Measurements from ENCODE around the gene SEC16A.

SEC16A gene

GRCh38 chr9:136474974-136475865 is 7.6 kb downstream of the SEC16A start:
- TF ChIP-seq GATA2 (IDR thresholded peaks at IDR 0.05; ENCODE audit: low read depth, low read length): no peak
- TF ChIP-seq GATA3 (IDR thresholded peaks at IDR 0.05; ENCODE audit: low read depth, low read length): no peak

- TF ChIP-seq GATA3 (IDR thresholded peaks at IDR 0.05; ENCODE audit: low read depth, low read length) (no peak), GATA2 (IDR thresholded peaks at IDR 0.05; ENCODE audit: low read depth, low read length) (no peak)
Measured at GRCh38 chr9:136474021-136474640, 8.7 kb downstream of the SEC16A start.

DNA sequence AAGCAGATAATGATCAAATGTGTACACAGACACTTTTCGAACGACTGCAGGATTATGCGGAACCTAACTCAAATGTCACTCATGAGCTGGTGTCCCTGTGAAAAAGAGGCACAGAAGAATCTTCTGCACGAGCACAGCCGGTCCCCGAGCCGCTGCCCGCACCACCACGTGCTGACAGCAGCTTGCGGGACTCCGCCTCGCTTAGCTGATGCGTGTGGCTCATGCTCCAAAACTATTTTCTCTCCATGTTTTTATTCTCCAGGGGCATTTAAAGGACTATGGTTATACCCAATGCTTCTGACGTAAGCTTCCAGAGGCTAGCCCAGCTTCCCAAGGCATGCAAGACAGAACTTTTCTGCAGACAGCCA is 9.5 kb downstream of the SEC16A start:
- TF ChIP-seq GATA3 (IDR thresholded peaks at IDR 0.05; ENCODE audit: low read depth, low read length): no peak
- no peak for TF ChIP-seq GATA2 (IDR thresholded peaks at IDR 0.05; ENCODE audit: low read depth, low read length)

GRCh38 chr9:136472640-136473353 is 10.0 kb downstream of the SEC16A start:
- TF ChIP-seq GATA2 (IDR thresholded peaks at IDR 0.05; ENCODE audit: low read depth, low read length) (no peak), GATA3 (IDR thresholded peaks at IDR 0.05; ENCODE audit: low read depth, low read length) (no peak)

DNA sequence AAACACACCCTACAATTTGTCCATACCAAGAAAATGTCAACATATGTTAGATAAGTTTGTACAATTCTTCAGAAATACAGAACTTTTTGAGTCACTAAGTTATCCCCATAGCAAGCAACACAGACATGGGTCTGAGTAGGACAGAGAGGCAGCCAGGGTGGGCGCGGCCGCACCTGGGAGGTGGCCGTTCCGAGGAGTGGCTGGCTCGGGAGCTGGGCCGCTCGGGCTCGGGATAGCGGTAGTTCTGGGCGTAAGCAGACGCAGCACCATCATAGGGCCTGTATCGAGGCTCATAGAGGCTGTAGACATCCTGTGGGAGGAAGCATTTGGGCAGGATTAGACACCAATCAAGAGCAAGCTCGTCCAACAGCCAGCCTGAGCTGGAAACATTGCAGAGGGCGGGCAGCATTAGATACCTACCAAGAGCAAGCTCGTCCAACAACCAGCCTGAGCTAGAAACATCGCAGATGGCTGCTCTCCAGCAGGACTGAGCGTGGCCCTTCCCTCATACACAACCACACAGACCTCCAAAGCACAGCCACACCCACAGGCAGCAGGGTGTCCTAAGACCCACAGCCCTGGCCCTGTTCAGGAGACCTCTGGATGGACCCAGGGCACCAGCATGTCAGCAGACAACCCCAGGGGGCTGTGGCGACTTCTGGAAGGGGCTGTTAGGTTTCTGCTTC is 10.9 kb downstream of the SEC16A start:
- no peak for TF ChIP-seq GATA2 (IDR thresholded peaks at IDR 0.05; ENCODE audit: low read depth, low read length)
- no peak for TF ChIP-seq GATA3 (IDR thresholded peaks at IDR 0.05; ENCODE audit: low read depth, low read length)

DNA sequence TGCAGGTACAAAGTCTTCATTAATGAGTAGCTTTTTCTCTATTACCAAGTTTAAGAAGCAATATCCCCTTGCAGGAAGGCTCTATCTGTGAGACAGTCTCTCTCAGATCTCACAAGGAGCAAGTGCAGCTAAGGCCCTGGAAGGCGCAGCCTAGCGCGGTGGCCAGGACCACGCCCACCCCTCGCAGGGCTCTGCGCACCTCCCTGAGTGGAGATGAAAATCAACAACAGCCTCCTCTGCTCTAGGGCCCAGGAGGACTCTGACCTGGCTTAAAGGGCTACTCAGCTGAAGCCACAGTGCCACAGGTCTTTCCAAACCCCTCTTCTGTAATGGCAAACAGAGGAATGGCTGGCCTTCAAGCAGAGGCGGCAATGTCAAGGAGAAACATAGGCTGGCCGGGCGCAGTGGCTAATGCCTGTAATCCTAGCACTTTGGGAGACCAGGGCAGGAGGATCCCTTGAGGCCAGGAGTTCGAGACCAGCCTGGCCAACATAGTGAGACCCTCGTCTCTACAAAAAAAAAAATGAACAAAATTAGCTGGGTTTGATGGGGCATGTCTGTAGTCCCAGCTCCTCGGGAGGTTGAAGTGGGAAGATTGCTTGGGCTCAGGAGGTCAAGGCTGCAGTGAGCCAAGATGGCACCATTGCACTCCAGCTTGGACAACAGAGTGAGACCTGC is 11.9 kb downstream of the SEC16A start:
- TF ChIP-seq GATA2 (IDR thresholded peaks at IDR 0.05; ENCODE audit: low read depth, low read length) (no peak), GATA3 (IDR thresholded peaks at IDR 0.05; ENCODE audit: low read depth, low read length) (no peak)

GRCh38 chr9:136470356-136470755 is 12.5 kb downstream of the SEC16A start:
- TF ChIP-seq GATA2 (IDR thresholded peaks at IDR 0.05; ENCODE audit: low read depth, low read length) (no peak), GATA3 (IDR thresholded peaks at IDR 0.05; ENCODE audit: low read depth, low read length) (no peak)

- TF ChIP-seq GATA2 (IDR thresholded peaks at IDR 0.05; ENCODE audit: low read depth, low read length) (no peak), GATA3 (IDR thresholded peaks at IDR 0.05; ENCODE audit: low read depth, low read length) (no peak)
Measured at GRCh38 chr9:136467766-136468165, 15.1 kb downstream of the SEC16A start.

DNA sequence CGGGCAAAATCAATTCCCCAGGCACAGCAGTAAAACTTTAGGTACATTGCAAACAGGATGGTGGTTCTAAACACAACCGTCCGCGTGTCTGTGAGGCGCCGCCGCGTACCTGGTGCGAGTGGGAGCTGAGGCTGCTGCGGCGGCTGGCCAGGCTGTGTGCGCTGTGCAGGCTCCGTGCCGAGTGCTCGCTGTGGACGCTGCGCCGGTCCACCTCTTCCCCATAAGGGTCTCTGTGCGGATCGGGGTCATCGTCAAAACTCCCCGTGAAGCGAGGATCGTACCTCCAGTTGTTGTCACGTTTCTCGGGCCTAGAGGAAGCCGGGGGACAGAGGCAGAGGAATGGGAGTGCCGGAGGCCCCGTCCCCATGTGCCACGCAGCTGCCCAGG is 16.7 kb downstream of the SEC16A start:
- no peak for TF ChIP-seq GATA3 (IDR thresholded peaks at IDR 0.05; ENCODE audit: low read depth, low read length)
- TF ChIP-seq GATA2 (IDR thresholded peaks at IDR 0.05; ENCODE audit: low read depth, low read length): no peak

DNA sequence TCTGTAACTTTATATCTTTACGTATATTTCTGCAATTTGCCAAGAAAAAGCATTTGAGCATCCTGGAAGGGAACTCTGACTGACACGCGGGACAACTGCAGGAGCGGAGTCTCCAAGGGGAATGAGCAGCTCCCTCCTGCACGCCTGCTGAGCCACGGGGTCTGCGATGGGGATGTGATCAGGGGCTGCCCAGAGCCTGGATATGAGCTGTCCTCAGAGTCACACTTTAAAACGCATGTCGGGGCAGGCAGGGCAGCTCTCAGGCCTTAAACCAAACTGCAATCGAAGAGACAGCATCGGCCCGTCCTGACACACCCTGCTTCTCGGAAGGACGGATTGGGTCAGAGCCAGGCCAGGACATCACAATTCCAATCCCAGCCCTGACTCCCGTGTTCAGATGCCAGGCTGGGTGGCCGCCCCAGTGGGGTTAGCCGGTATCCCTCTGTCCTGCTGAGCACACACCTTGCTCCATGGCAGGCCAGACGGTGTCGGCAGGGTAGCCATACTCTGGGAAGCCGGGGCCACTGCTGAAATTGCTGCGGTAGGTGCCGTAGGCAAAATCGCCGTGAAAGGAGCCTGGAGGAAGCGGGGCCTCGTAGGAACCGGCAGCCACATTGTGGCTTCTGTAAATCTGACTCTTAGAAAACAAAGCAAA is 17.2 kb downstream of the SEC16A start:
- TF ChIP-seq GATA2 (IDR thresholded peaks at IDR 0.05; ENCODE audit: low read depth, low read length) (no peak), GATA3 (IDR thresholded peaks at IDR 0.05; ENCODE audit: low read depth, low read length) (no peak)

DNA sequence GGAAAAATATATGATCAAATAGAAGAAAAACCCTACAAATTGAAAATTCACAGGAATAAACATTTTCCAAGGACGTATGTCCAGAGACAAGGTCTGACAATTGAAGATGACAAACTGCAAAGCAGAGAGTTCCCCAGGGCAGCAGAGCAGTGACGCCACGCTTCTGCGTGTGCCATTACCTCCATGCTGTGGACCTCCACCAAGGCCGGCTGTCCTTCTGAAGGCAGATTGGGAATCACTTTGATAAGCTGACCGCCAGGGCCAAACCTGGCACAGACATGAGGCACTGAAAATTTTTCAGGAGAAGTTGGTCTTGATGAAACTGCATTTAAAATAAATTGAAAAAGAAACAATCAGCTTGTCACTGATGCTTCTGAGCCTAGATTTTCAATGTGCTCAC is 18.6 kb downstream of the SEC16A start:
- TF ChIP-seq GATA3 (IDR thresholded peaks at IDR 0.05; ENCODE audit: low read depth, low read length) (no peak), GATA2 (IDR thresholded peaks at IDR 0.05; ENCODE audit: low read depth, low read length) (no peak)

- TF ChIP-seq GATA3 (IDR thresholded peaks at IDR 0.05; ENCODE audit: low read depth, low read length): no peak
Measured at GRCh38 chr9:136463578-136463977, 19.3 kb downstream of the SEC16A start.

DNA sequence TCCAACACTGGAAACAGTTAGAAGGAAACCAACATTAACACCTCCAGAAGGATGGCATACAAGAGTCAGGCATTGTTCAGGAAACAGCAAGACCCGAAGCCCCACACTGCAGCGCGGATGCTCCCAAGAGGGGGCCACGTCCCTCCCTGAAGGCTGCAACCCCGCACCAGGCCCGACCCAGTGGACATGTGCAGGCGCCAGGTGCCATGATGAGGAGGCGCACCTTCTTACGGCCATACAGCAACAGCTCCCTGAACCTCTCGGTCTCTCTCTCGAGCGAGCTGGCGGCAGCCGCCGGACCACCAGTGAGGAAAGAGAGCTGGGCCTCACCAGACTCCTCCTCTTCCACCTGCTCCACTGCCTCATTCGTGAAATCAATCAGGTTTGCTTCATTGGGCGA is 20.2 kb downstream of the SEC16A start:
- TF ChIP-seq GATA3 (IDR thresholded peaks at IDR 0.05; ENCODE audit: low read depth, low read length) (no peak), GATA2 (IDR thresholded peaks at IDR 0.05; ENCODE audit: low read depth, low read length) (no peak)

Measured in SH-SY5Y (cell line).